GM23248 (cell line): ENCODE results near the gene PADI6. TPM values are rescaled to one million over a fixed set of nuclear protein-coding genes. Genes with fewer than 3 reads are reported as not detected.

Experiments used
- DNase-seq: peaks from one replicate; pipeline ENCODE4 v3.0.0-alpha.2; 2015
- H2AFZ ChIP-seq: fragments of 200-600 bp; sonication (generic); 2 replicates; pipeline ENCODE4 v1.6.1; 2016; ENCODE audit warnings: antibody characterized with exemption
- H3F3A ChIP-seq: fragments of 200-600 bp; sonication (generic); 2 replicates; pipeline ENCODE4 v1.6.1; 2016; ENCODE audit warnings: mild to moderate bottlenecking, antibody characterized with exemption, mixed run types; ENCODE audit not compliant: insufficient read depth
- H3K27ac ChIP-seq: fragments of 200-600 bp; sonication (generic); 2 replicates; pipeline ENCODE4 v1.5.1; 2016; ENCODE audit warnings: mild to moderate bottlenecking
- H3K27me3 ChIP-seq: fragments of 200-600 bp; sonication (generic); replicated peaks from 2 replicates; pipeline ENCODE4 v1.6.1; 2016; ENCODE audit warnings: mild to moderate bottlenecking; ENCODE audit not compliant: insufficient read depth
- H3K36me3 ChIP-seq: fragments of 200-600 bp; sonication (generic); 2 replicates; pipeline ENCODE4 v1.6.1; 2016; ENCODE audit warnings: low read depth, mild to moderate bottlenecking
- H3K4me1 ChIP-seq: fragments of 200-600 bp; sonication (generic); 2 replicates; pipeline ENCODE4 v1.6.1; 2016; ENCODE audit warnings: mild to moderate bottlenecking; ENCODE audit not compliant: insufficient read depth
- H3K4me2 ChIP-seq: fragments of 200-600 bp; sonication (generic); one replicate; pipeline ENCODE4 v1.6.1; 2016; ENCODE audit warnings: mild to moderate bottlenecking; ENCODE audit not compliant: unreplicated experiment
- H3K4me3 ChIP-seq: fragments of 200-600 bp; sonication (generic); 2 replicates; pipeline ENCODE4 v1.5.1; 2016; ENCODE audit warnings: mild to moderate bottlenecking
- H3K79me2 ChIP-seq: fragments of 200-600 bp; sonication (generic); 2 replicates; pipeline ENCODE4 v1.6.1; 2016; ENCODE audit warnings: mild to moderate bottlenecking; ENCODE audit not compliant: insufficient read depth
- H3K9ac ChIP-seq: fragments of 200-600 bp; sonication (generic); 2 replicates; pipeline ENCODE4 v1.6.1; 2016; ENCODE audit warnings: mild to moderate bottlenecking
- H3K9me2 ChIP-seq: fragments of 200-600 bp; sonication (generic); 2 replicates; pipeline ENCODE4 v1.6.1; 2016; ENCODE audit warnings: mixed run types, mild to moderate bottlenecking, moderate library complexity; ENCODE audit not compliant: insufficient read depth
- H3K9me3 ChIP-seq: fragments of 200-600 bp; sonication (generic); one replicate; pipeline ENCODE4 v1.6.1; 2017; ENCODE audit warnings: low read depth
- H4K20me1 ChIP-seq: fragments of 200-600 bp; sonication (generic); 2 replicates; pipeline ENCODE4 v1.6.0; 2016; ENCODE audit not compliant: insufficient read depth
- EZH2 ChIP-seq: fragments of 200-600 bp; sonication (generic); IDR thresholded peaks from 2 replicates; pipeline ENCODE4 v1.6.1; 2018; ENCODE audit warnings: antibody characterized with exemption, mild to moderate bottlenecking; ENCODE audit not compliant: insufficient read depth, poor library complexity, severe bottlenecking
- EZH2phosphoT487 ChIP-seq: fragments of 200-600 bp; sonication (generic); IDR thresholded peaks from 2 replicates; pipeline ENCODE4 v1.6.1; 2018; ENCODE audit warnings: antibody characterized with exemption, moderate library complexity, mild to moderate bottlenecking, low read depth; ENCODE audit not compliant: insufficient read depth
- WGBS, 2 experiments: methylation state at CpG; one replicate each; pipeline ENCODE4 v1.1.6; 2015 to 2017; ENCODE audit warnings: low lambda C conversion rate in 2 of 2, low coverage in 1 of 2; ENCODE audit errors: missing lambda C conversion rate in 2 of 2; 5-methylcytosine and 5-hydroxymethylcytosine counted together
- in situ Hi-C: fragments of 300-500 bp; cut with MboI; formaldehyde crosslinking; loops from 2 replicates; pipeline ENCODE4 v1.15.0; 2020
- polyA plus RNA-seq: library from polyadenylated mRNA; unstranded; fragments of >200 nt; fragmentation: Nextera tagmentation; extraction: Ambion mirVana; gene quantifications from 2 replicates; pipeline ENCODE4 v1.2.1, GENCODE V29; 2016
- total RNA-seq: library from RNA; depleted of rRNA; stranded (reverse); fragments of >200 nt; shearing (Covaris generic); gene quantifications from 2 replicates; pipeline ENCODE4 v1.2.3, GENCODE V29; 2014

Gene PADI6
- total and polyA plus RNA-seq, 2 experiments from 2014 or later, result not detected

DNA sequence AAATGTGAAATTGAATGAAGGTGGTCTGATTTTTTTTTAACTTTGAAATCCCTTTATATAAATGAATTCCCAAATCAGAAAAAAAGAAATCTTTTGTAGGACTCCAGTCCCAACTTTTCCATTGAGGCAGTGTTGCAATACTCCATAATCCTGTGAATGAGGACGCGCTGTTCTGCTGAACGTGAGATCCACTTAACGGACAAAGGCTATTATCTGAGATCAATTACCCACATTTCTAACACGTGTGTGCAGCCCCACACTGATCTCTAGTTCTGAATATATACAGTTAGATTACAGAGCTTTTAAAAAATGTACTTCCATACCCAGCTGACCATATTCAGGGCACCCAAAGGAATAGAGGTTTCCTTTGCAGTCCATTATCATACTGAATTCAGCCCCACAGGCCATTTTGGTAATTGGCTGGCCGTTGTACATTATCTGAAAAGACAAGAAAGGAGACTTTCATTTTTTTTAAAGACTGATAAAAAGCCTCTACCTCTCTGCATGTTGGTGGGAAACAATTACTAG, 48.5 kb downstream of the PADI6 start:
- Histone ChIP-seq H3K4me3 (no peak overlapping the region), H3K4me2 (no peak overlapping the region), H3K27me3 (no peaks in the 10 kb centered on the region), H3K9me2 (no peaks in the 10 kb centered on the region), H3K79me2 (peaks cover 41% of the 10 kb centered on the region), H3K9me3 (no peaks in the 10 kb centered on the region), H3K27ac (no peak overlapping the region), H3F3A (peaks cover 24% of the 10 kb centered on the region), H4K20me1 (no peaks in the 10 kb centered on the region; the same call in 1 of the 2 replicates), H3K4me1 (no peaks in the 10 kb centered on the region), H3K9ac (no peak overlapping the region), H3K36me3 (peaks cover 69% of the 10 kb centered on the region), H2AFZ (no peak overlapping the region)
- TF ChIP-seq EZH2 (no peak), EZH2phosphoT487 (no peak)
- 96 to 97% methylated on average over 6 of the region's 6 CpGs for WGBS, 2 experiments
- in situ Hi-C loops, result no loop called here
- DNase-seq, result no peak

GRCh38 chr1:17422461-17422860, 50.5 kb downstream of the PADI6 start:
- Histone ChIP-seq H3K9ac (no peak overlapping the region), H3K79me2 (peaks cover 52% of the 10 kb centered on the region), H3K4me3 (no peak overlapping the region), H3K27ac (no peak overlapping the region), H3K9me3 (no peaks in the 10 kb centered on the region), H3K27me3 (no peaks in the 10 kb centered on the region), H3K36me3 (peaks cover 63% of the 10 kb centered on the region), H3K9me2 (no peaks in the 10 kb centered on the region), H4K20me1 (no peaks in the 10 kb centered on the region; the same call in 1 of the 2 replicates), H3K4me2 (no peak overlapping the region), H3K4me1 (no peaks in the 10 kb centered on the region), H2AFZ (no peak overlapping the region), H3F3A (peaks cover 24% of the 10 kb centered on the region)
- in situ Hi-C loops, result no loop called here
- no peak for DNase-seq
- TF ChIP-seq EZH2, result no peak
- no peak for TF ChIP-seq EZH2phosphoT487
- 72 to 81% methylated on average over 7 of the region's 7 CpGs for WGBS, 2 experiments

DNA sequence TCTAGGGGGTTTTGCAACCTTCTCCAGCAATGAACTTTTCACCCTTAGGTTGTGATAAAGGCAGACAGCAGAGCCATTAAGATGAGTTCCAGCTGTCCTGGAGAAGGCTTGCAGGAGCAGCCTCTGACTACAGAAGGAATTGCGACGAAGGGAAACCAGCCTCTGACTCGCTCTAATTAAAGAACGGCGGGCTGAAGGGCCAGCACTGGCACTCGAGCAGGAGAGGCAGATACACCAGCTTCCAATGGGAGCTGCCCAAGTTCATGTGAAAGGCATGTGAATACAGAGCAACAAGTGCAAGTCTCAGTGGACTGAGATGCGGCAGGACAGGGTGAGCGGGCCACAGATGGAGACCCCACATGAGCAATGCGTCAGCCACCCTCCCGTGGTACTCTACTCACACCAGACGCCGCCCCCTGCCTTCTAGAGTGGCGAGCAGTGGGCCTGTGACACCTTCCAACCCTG, 51.8 kb downstream of the PADI6 start:
- H3K27me3 ChIP-seq, result no peaks in the 10 kb centered on the region
- TF ChIP-seq EZH2phosphoT487, result no peak
- no peak for TF ChIP-seq EZH2
- no peak overlapping the region for H3K4me3 ChIP-seq
- H4K20me1 ChIP-seq, result peaks cover 8% of the 10 kb centered on the region; the same call in 1 of the 2 replicates
- DNase-seq, result peak; percentile 67
- H3K9me3 ChIP-seq, result no peaks in the 10 kb centered on the region
- H2AFZ ChIP-seq, result no peak overlapping the region
- no peak overlapping the region; the same call in 1 of the 2 replicates for H3K9ac ChIP-seq
- H3K9me2 ChIP-seq, result no peaks in the 10 kb centered on the region
- WGBS, 2 experiments, result 50 to 53% methylated on average over 13 of the region's 13 CpGs
- no peak overlapping the region for H3K4me2 ChIP-seq
- peaks cover 58% of the 10 kb centered on the region for H3K36me3 ChIP-seq
- peaks cover 24% of the 10 kb centered on the region for H3F3A ChIP-seq
- in situ Hi-C loops, result no loop called here
- H3K27ac ChIP-seq, result no peak overlapping the region
- H3K4me1 ChIP-seq, result no peaks in the 10 kb centered on the region
- peaks cover 61% of the 10 kb centered on the region for H3K79me2 ChIP-seq

DNA sequence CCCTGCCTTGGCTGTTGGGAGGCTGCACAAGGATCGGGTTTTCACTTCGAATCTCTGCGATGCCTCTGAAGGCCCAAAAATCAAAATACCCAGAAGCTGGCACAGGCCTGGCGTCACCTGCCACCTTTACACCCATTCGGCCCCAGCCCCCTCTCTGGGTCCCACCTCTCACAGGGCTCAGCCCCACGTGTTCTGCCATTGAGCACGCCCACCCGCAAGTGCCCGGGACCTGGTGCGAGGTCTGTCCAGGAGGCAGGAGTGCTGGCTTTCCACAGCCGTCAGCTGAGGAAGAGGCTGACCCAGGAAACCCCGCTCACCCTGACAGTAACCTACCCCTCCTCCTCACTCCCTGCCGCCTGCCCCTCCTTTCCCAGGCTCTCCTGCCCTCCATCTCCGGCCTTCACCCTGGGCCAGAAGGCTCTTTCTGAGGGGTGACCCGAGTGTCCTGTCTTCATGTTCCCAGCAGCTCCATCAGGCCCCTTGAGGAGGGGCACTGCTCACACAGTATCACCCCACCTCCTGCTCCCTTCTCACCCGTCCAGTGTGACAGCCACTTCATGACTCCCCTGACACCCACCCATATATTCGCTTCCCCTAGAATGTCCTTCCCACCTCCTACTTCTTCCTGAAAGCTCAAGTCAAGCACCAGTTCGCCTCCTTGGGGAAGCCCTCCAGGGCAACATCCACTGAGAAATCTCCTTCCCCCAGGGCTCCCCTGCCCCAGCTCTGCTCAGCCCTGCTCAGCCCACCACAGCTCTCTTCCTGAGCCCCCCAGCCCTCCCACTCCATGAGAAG, 54.0 kb downstream of the PADI6 start:
- no peak overlapping the region for H2AFZ ChIP-seq

More for the DNA sequence above, 54.0 kb downstream of the PADI6 start:
- Histone ChIP-seq H3K4me3 (no peak overlapping the region), H4K20me1 (peaks cover 10% of the 10 kb centered on the region; the same call in 1 of the 2 replicates), H3K27ac (no peak overlapping the region), H3K9me3 (no peaks in the 10 kb centered on the region), H3K36me3 (peaks cover 42% of the 10 kb centered on the region; the same call in 1 of the 2 replicates), H3K79me2 (peaks cover 76% of the 10 kb centered on the region), H3F3A (peaks cover 16% of the 10 kb centered on the region), H3K9me2 (no peaks in the 10 kb centered on the region), H3K4me1 (no peaks in the 10 kb centered on the region), H3K9ac (no peak overlapping the region), H3K4me2 (no peak overlapping the region), H3K27me3 (no peaks in the 10 kb centered on the region)
- TF ChIP-seq EZH2phosphoT487 (no peak), EZH2 (no peak)
- in situ Hi-C loops, result no loop called here
- DNase-seq, result no peak
- 98% methylated on average over 17 to 18 of the region's 18 CpGs for WGBS, 2 experiments
